Transverse colon (tissue), 4 donors: ENCODE measurements around the gene GFRA1. TPM values are rescaled to one million over a fixed set of nuclear protein-coding genes. Genes with fewer than 3 reads are reported as not detected.
A peak's percentile ranks its signal among the peaks of the same experiment; 100 is the strongest.

Experiments used
- DNase-seq: peaks from one replicate; pipeline ENCODE4 v3.0.0-alpha.2; 2019
- H3K27ac ChIP-seq, 4 donors: fragments of 200-600 bp; sonication (generic); 2 replicates each; pipeline ENCODE4 v1.5.1; 2016 to 2018; ENCODE audit warnings: inconsistent platforms in 4 of 4
- H3K27me3 ChIP-seq: fragments of 200-600 bp; sonication (generic); 2 replicates; pipeline ENCODE4 v1.5.1; 2017; ENCODE audit warnings: inconsistent platforms
- H3K36me3 ChIP-seq, 4 donors: fragments of 200-600 bp; sonication (generic); 2 replicates each; pipeline ENCODE4 v1.5.1; 2017 to 2019; ENCODE audit warnings: inconsistent platforms in 4 of 4
- H3K4me1 ChIP-seq, 4 donors: fragments of 200-600 bp; sonication (generic); 2 replicates each; pipeline ENCODE4 v1.5.1; 2017 to 2020; ENCODE audit warnings: inconsistent platforms in 4 of 4
- H3K4me3 ChIP-seq, 4 donors: fragments of 200-600 bp; sonication (generic); 1 replicate in 1 of 4; 2 replicates in 3 of 4; pipeline versions ENCODE4 v1.5.1 to v1.6.1; 2017 to 2019; ENCODE audit warnings: inconsistent platforms in 4 of 4
- H3K9me3 ChIP-seq, 2 donors: fragments of 200-600 bp; sonication (generic); 2 replicates each; pipeline ENCODE4 v1.5.1; 2017 to 2019; ENCODE audit warnings: inconsistent platforms in 2 of 2
- EP300 ChIP-seq: sonication (generic); formaldehyde crosslinking; IDR thresholded peaks from one replicate; pipeline ENCODE4 v1.6.1; 2017; ENCODE audit warnings: antibody characterized with exemption, low read depth
- POLR2A ChIP-seq: fragments of 450-650 bp; IDR thresholded peaks from one replicate; pipeline ENCODE4 v1.6.1; 2016; ENCODE audit warnings: antibody characterized with exemption, mild to moderate bottlenecking, moderate library complexity
- POLR2AphosphoS5 ChIP-seq, 3 donors: sonication (generic); formaldehyde crosslinking; IDR thresholded peaks; one replicate each; pipeline ENCODE4 v1.6.1; 2016; ENCODE audit warnings: antibody characterized with exemption in 3 of 3
- WGBS, 2 donors: methylation state at CpG; one replicate each; pipeline ENCODE4 v1.1.5; 2018; ENCODE audit warnings: low coverage in 1 of 2; 5-methylcytosine and 5-hydroxymethylcytosine counted together
- in situ Hi-C, 4 donors: fragments of 200-750 bp; cut with MboI; loops; one replicate each; pipeline versions ENCODE4 v1.15.0 to v1.15.1; 2017; ENCODE audit warnings: low sequenced_read_pairs in 3 of 4, low pct_ligation_motif_present in 1 of 4, low pct_unique_long_range_greater_than_20kb in 1 of 4
- intact Hi-C: fragments of 100-400 bp; cut with DNase I; formaldehyde crosslinking; loops from one replicate; pipeline ENCODE4 v1.15.1; 2023; ENCODE audit warnings: low total_unique reads
- total RNA-seq, 4 donors: library from RNA; depleted of rRNA; stranded (reverse); fragments of >200 nt; gene quantifications; one replicate each; pipeline ENCODE4 v1.1.0, GENCODE V29; 2016
- TF ChIP-seq, protein P1 (sequence below), 5 experiments: fragments of 200-600 bp in 3 of 5; fragments of 450-650 bp in 2 of 5; sonication (generic) in 3 of 5; IDR thresholded peaks; 1 replicate in 2 of 5; 2 replicates in 3 of 5; pipeline ENCODE4 v1.5.1; 2016 to 2017; ENCODE audit warnings: antibody characterized with exemption in 5 of 5, inconsistent platforms in 3 of 5, mild to moderate bottlenecking in 2 of 5, moderate library complexity in 1 of 5

The GFRA1 gene
- total RNA-seq, 4 donors from 2014 or later, result 12.0 to 32.8 (median 17.3) TPM

- Histone ChIP-seq H3K27ac (peak overlapping the region in 2 of 4 donors; percentile 48 to 72), H3K4me3 (no peak overlapping the region), H3K4me1 (no peaks in the 10 kb centered on the region), H3K36me3 (no peaks in the 10 kb centered on the region), H3K9me3 (no peaks in the 10 kb centered on the region), H3K27me3 (no peaks in the 10 kb centered on the region)
- 49 to 53% methylated on average over 5 of the region's 5 CpGs for WGBS, 2 donors
- intact Hi-C loops, result no loop called here
- DNase-seq, result no peak
- in situ Hi-C loops, result no loop called here
- TF ChIP-seq POLR2AphosphoS5 (IDR thresholded peaks at IDR 0.05) (no peak), EP300 (no peak), POLR2A (no peak)
- TF ChIP-seq, protein P1, sequence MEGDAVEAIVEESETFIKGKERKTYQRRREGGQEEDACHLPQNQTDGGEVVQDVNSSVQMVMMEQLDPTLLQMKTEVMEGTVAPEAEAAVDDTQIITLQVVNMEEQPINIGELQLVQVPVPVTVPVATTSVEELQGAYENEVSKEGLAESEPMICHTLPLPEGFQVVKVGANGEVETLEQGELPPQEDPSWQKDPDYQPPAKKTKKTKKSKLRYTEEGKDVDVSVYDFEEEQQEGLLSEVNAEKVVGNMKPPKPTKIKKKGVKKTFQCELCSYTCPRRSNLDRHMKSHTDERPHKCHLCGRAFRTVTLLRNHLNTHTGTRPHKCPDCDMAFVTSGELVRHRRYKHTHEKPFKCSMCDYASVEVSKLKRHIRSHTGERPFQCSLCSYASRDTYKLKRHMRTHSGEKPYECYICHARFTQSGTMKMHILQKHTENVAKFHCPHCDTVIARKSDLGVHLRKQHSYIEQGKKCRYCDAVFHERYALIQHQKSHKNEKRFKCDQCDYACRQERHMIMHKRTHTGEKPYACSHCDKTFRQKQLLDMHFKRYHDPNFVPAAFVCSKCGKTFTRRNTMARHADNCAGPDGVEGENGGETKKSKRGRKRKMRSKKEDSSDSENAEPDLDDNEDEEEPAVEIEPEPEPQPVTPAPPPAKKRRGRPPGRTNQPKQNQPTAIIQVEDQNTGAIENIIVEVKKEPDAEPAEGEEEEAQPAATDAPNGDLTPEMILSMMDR (IDR thresholded peaks at IDR 0.05), result no peak
These were observed 201.4 kb downstream of the GFRA1 start for GRCh38 chr10:116071453-116072148.

- H3K27me3 ChIP-seq, result no peaks in the 10 kb centered on the region
- no peaks in the 10 kb centered on the region for H3K4me1 ChIP-seq
- in situ Hi-C loops, result no loop called here
- peak overlapping the region in 2 of 4 donors; percentile 48 to 72 for H3K27ac ChIP-seq
- H3K36me3 ChIP-seq, result no peaks in the 10 kb centered on the region
- TF ChIP-seq, protein P1 (IDR thresholded peaks at IDR 0.05), result no peak
- no peak for TF ChIP-seq POLR2A
- TF ChIP-seq EP300, result no peak
- no peak for TF ChIP-seq POLR2AphosphoS5 (IDR thresholded peaks at IDR 0.05)
- DNase-seq, result no peak
- H3K9me3 ChIP-seq, result no peaks in the 10 kb centered on the region
- H3K4me3 ChIP-seq, result no peak overlapping the region
- intact Hi-C loops, result no loop called here
- 62 to 81% methylated on average over 3 to 5 of the region's 5 CpGs for WGBS, 2 donors
These were observed 202.2 kb downstream of the GFRA1 start for GRCh38 chr10:116070743-116071320.

DNA sequence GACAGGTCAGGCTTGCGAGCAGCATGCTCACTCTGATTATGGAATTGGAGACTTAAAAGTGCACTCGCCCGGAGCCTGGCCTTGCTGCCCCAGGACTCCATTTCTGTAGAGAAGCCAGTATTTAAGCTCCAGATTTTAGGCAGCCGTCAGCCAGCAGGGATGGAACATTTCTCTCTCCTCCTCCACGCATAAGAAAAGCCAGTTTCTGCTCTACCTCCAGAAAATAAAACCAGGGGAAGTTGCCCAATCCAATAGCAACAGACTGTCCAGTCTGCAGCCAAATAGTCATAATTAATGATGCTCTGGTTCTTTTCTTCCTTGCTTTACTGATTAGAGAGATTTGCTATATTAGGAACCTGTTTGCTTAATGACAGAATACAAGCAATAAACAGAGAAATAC lies 203.2 kb downstream of the GFRA1 start:
- Histone ChIP-seq H3K36me3 (no peaks in the 10 kb centered on the region), H3K27ac (peak overlapping the region in 2 of 4 donors; percentile 35 to 72), H3K9me3 (no peaks in the 10 kb centered on the region), H3K4me3 (no peak overlapping the region), H3K27me3 (no peaks in the 10 kb centered on the region), H3K4me1 (no peaks in the 10 kb centered on the region)
- WGBS, 2 donors, result 76% methylated on average over 5 of the region's 5 CpGs; no CpG with 5 or more reads in 1 of the 2 donors
- intact Hi-C loops, result no loop called here
- TF ChIP-seq, protein P1 (IDR thresholded peaks at IDR 0.05), result no peak
- no peak for TF ChIP-seq POLR2AphosphoS5 (IDR thresholded peaks at IDR 0.05)
- in situ Hi-C loops, result no loop called here
- DNase-seq, result no peak

DNA sequence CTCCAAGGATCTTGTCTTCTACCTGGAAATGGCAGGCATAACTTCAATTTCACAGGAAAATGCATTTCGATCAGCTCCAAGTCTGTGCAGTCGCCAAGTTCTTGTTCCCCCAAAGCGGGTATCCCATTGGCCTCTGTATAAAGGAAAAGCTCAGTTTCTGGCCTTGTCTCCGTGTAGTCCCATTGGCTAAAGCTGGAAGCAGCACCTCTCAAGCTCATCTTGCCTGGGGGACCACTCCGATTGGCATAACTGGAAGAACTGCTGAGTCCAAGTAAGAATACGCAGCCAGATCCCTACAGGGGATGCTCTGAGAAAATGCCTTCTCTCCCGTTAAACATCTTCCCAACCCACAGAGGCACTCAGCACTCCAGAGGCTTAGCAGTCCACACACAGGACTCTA lies 205.2 kb downstream of the GFRA1 start:
- WGBS, 2 donors, result 89 to 91% methylated on average over 4 to 7 of the region's 7 CpGs
- H3K9me3 ChIP-seq, result no peaks in the 10 kb centered on the region
- TF ChIP-seq POLR2A (no peak), EP300 (no peak), POLR2AphosphoS5 (IDR thresholded peaks at IDR 0.05) (no peak)
- TF ChIP-seq, protein P1 (IDR thresholded peaks at IDR 0.05), result no peak
- in situ Hi-C loops (no loop called here), intact Hi-C loops (no loop called here)
- no peaks in the 10 kb centered on the region for H3K4me1 ChIP-seq
- no peak for DNase-seq
- no peaks in the 10 kb centered on the region for H3K27me3 ChIP-seq
- H3K4me3 ChIP-seq, result no peak overlapping the region
- H3K36me3 ChIP-seq, result no peaks in the 10 kb centered on the region
- H3K27ac ChIP-seq, result no peak overlapping the region
